22Rv1 (cell line): ENCODE measurements around the gene TBPL2.

Experiments used
- H3K27ac ChIP-seq: fragments of 450-650 bp; 2 replicates; pipeline ENCODE4 v1.5.1; 2017
- CTCF ChIP-seq: fragments of 450-650 bp; IDR thresholded peaks from 2 replicates; pipeline ENCODE4 v1.5.1; 2017; ENCODE audit warnings: mild to moderate bottlenecking
- ZFX ChIP-seq: fragments of 450-650 bp; IDR thresholded peaks from 2 replicates; pipeline ENCODE4 v1.6.1; 2017; ENCODE audit warnings: antibody characterized with exemption, borderline replicate concordance

Gene TBPL2

DNA sequence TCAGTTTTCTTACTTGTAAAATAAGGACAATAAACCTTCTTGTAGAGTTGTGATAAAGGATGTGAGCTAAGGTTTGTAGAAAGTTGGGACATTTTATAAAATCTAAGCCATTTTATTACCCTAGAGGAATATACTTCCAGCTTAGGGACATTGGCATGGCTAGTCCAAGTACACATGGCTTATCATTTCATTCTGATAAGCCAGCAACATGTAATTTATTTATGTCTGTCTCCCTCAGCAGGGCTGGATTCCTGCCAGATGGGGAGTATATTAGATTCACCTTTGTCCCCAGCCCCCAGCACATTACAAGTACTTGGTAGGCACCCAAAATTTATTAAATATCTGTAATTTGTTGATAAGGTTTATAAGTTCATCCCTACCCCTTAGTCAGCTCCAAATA, 22.5 kb downstream of the TBPL2 start:
- no peak for TF ChIP-seq CTCF
- no peak for TF ChIP-seq ZFX
- H3K27ac ChIP-seq = no peak overlapping the region

- peak; percentile 73 for TF ChIP-seq CTCF
- no peak for TF ChIP-seq ZFX
- no peak overlapping the region for H3K27ac ChIP-seq
Measured at GRCh38 chr14:55416866-55417265, 23.6 kb downstream of the TBPL2 start.

GRCh38 chr14:55414551-55414950, 25.9 kb downstream of the TBPL2 start:
- TF ChIP-seq CTCF = no peak
- TF ChIP-seq ZFX = no peak
- no peak overlapping the region for H3K27ac ChIP-seq

DNA sequence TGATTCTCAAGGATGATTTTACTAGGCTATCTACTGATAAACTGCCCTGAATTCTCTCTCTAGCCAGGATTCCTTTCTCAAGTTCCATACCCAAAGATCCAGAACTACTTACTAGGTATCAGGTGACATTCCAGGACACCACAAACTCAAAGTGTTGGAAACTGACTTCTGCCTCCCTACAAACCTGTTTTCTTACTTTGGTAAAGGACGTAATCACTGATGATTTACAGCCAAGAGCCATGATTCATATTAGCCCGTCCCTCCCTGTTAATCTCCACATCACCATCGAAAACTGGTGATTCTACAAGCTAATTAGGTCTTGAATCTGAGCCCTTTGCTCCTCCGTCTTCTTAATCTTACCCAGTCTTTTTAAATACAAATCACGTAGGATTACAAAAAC, 27.7 kb downstream of the TBPL2 start:
- H3K27ac ChIP-seq = no peak overlapping the region
- TF ChIP-seq ZFX (no peak), CTCF (no peak)

DNA sequence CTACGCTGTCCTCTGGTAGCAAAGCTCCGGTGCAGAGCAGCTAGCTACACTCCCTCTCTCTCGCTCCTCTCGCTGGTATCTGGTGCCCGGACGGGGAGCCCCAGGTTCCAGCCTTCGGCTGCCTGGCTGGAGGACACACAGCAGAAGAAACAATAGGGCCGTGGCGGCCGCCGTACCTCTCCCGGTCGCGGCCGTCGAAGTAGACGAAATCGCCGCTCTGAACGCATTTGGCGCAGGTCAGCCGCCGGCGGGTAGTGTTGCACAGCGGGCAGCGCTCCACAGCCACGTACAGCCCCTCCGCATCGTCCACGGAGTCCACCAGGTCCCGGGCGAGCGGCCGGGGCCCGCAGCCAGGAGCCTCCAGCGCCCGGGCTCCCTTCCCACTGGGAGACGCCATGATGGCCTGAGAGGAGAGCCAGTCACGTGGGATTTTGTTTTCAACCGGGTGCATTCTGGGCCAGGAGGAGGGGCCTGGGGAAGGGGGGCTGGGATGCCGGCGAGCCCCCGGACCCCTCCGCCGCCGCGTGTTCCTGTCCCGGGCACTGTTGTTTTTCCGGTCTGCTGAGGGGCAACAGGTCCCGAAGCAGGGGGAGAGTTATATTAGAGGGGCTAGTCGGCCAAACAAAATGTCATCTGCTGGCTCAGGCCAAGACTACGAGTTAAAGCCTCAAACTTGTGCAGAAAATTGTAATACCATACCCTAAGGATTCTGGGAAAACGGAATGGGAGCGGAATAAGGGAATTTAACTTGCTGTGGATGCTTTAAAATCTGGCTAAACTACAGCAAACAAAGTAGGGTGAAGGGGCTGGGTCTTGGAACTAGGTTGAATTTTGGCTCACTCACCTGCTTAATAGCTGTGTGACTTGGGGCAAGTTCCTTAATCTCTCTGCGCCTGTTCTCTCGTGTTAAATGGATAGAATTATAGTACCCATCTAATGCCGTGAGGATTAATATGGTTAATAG, 28.7 kb downstream of the TBPL2 start, which contains the start of gene ATG14:
ATG14 (minus strand) TSS at position 405 of the 964 bp plus-strand sequence; CDS start at position 397, 8 bp downstream.
- no peak for TF ChIP-seq ZFX
- TF ChIP-seq CTCF = no peak
- H3K27ac ChIP-seq = peak within 1 kb of the TSS; percentile 30; the same call in 1 of the 2 replicates

DNA sequence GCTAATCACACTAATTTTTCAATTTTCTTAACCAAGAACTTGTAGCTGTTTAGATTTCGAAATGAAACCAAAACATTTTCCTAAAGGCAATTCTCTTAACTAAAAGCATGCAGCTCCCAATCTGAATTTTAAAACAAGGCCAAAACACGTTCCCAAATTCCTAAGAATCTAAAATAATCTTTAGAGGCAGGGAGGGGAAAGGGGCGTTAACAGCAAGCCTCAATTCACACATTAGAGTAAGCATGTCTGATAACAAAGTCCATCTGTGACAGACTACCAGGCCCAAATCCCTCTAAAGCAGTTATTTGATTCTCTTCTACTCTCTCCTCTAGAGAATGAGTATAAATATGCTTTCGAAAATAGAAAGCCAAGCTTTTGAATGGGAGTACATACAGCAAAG, 29.5 kb downstream of the TBPL2 start:
- TF ChIP-seq CTCF = no peak
- TF ChIP-seq ZFX = no peak
- no peak overlapping the region for H3K27ac ChIP-seq

DNA sequence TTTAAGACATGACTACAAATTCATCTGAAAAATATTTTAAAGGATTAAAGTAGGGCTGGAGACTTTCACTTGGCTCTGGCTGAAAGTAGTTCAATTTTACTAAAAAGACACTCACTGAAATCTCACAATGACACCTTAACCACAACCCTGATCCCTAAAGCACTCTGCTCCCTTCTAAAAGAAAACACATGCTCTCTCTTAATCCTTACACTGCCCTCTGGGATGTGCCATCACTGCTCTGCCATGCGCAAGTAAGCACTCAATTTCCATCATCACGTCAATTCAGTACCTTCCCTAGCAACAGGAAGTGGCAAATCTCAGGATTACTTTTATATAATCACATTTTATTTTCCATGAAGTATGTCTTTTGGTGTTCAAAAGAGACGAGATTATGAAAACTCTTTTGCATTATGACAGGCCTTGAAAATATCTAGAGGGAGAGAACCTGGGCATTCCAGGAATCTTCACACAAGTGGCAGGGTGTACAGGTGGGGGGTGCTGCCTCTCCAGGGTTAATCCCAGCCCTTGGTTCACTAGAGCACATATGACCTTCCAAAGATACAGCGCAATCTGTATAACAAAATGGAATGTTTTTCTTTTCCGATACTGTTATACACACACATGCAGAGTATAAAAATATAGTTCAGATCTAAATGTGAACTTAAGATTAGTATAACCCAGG, 36.1 kb downstream of the TBPL2 start:
- TF ChIP-seq ZFX (no peak), CTCF (no peak)
- no peak overlapping the region for H3K27ac ChIP-seq
